Stomach smooth muscle (tissue), 2 donors: ENCODE data around the gene TNK1.

ENCODE experiments used
- H3K27ac ChIP-seq: one replicate; pipeline ENCODE4 v1.7.0; 2013; ENCODE audit warnings: mild to moderate bottlenecking, low read length, inconsistent platforms
- H3K27me3 ChIP-seq, 2 donors: one replicate each; pipeline ENCODE4 v1.7.0; 2013; ENCODE audit warnings: low read length in 2 of 2; ENCODE audit not compliant: insufficient read depth in 2 of 2, control insufficient read depth in 1 of 2
- H3K36me3 ChIP-seq, 2 donors: one replicate each; pipeline ENCODE4 v1.7.0; 2013; ENCODE audit warnings: low read length in 2 of 2; ENCODE audit not compliant: control insufficient read depth in 2 of 2, insufficient read depth in 2 of 2
- H3K4me1 ChIP-seq: one replicate; pipeline ENCODE4 v1.7.0; 2013; ENCODE audit warnings: low read length; ENCODE audit not compliant: control insufficient read depth, insufficient read depth
- H3K4me3 ChIP-seq, 2 donors: one replicate each; pipeline ENCODE4 v1.7.0; 2013; ENCODE audit warnings: low read length in 2 of 2
- H3K9ac ChIP-seq, 2 donors: one replicate each; pipeline ENCODE4 v1.7.0; 2013; ENCODE audit warnings: low read length in 2 of 2, mild to moderate bottlenecking in 1 of 2
- H3K9me3 ChIP-seq, 2 donors: one replicate each; pipeline ENCODE4 v1.7.0; 2013; ENCODE audit warnings: low read length in 2 of 2; ENCODE audit not compliant: control insufficient read depth in 2 of 2
- donor health status: healthy.
- donor health status: Pancreatic carcinoma.

Gene TNK1

DNA sequence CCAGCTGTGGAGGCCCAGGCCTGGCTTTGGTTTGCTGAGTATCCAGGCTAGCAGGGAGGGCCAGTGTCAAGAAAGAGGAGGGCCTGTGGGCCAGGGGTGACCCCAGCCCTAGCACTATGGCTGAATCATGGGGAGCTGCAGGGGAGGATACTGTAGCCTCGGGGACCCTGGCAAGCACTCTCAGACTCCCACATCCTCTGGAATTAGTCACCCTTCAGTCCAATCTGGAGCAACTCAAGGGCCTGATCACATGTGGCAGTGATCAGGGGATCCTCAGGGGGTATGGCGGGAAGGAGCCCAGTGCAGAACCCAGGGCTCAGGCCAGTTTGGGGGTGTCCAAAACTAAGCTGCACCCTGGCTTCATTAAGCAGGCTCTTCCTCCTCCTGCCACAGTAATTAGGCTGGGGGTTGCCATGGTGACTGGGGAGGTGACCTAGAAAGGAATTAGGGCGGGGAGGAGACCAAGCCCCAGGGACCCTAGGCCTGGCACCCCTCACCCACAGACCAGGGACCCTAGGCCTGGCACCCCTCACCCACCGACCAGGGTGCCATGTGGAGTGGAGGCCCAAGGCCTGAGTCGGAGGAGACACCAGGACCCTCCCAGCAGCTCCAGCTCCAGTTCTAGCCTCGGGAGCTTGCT, 32.6 kb downstream of the TNK1 start:
- Histone ChIP-seq H3K9me3 (no peaks in the 10 kb centered on the region), H3K4me1 (no peaks in the 10 kb centered on the region), H3K27me3 (no peaks in the 10 kb centered on the region), H3K36me3 (peaks cover 16 to 20% of the 10 kb centered on the region in 2 donors), H3K9ac (no peak overlapping the region), H3K4me3 (no peak overlapping the region), H3K27ac (no peak overlapping the region)

DNA sequence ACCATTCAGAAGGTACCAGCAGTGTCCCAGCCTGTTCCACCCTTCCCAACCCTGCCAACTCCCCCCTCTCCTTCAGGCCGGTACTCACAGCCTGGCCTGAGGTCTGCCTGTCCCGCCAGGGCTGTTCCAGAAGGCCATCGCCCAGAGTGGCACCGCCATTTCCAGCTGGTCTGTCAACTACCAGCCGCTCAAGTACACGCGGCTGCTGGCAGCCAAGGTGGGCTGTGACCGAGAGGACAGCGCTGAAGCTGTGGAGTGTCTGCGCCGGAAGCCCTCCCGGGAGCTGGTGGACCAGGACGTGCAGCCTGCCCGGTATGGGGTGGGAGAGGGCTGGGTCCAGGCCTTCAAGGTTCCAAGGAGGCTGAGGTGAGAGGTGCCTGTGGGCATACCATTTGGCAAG, 33.9 kb downstream of the TNK1 start:
- Histone ChIP-seq H3K4me1 (no peaks in the 10 kb centered on the region), H3K36me3 (peaks cover 10 to 12% of the 10 kb centered on the region in 2 donors), H3K27ac (no peak overlapping the region), H3K27me3 (no peaks in the 10 kb centered on the region), H3K9ac (no peak overlapping the region), H3K4me3 (no peak overlapping the region), H3K9me3 (no peaks in the 10 kb centered on the region)

DNA sequence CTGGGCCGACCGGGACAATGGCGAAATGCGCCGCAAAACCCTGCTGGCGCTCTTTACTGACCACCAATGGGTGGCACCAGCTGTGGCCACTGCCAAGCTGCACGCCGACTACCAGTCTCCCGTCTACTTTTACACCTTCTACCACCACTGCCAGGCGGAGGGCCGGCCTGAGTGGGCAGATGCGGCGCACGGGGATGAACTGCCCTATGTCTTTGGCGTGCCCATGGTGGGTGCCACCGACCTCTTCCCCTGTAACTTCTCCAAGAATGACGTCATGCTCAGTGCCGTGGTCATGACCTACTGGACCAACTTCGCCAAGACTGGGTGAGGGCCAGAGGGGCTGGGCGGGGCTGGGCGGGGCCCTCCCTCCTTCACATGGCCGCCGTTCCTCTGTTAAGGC, 34.9 kb downstream of the TNK1 start:
- no peak overlapping the region for H3K4me3 ChIP-seq
- no peaks in the 10 kb centered on the region for H3K4me1 ChIP-seq
- no peaks in the 10 kb centered on the region for H3K27me3 ChIP-seq
- no peaks in the 10 kb centered on the region for H3K9me3 ChIP-seq
- H3K27ac ChIP-seq = no peak overlapping the region
- H3K36me3 ChIP-seq = peaks cover 7 to 8% of the 10 kb centered on the region in 2 donors
- H3K9ac ChIP-seq = no peak overlapping the region

DNA sequence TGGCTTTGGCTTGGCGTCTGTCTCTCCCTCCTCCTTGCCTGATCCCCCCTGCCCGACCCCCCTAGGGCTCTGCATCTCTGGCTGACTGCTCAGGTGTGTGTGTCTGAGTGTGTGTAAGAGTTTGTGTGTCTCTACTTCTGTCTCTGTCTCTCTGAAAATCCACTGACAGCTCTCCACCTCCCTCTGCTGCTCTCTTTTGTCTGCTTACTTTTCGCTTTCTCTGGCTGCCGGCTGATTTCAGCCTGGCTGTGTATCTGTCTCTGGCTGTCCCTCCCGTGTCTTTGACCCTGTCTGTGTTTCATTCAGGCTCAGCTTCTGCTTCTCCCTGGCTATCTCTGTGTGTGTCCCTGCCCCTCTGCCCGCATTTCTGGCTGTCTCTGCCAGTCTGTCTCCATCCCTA, 35.4 kb downstream of the TNK1 start:
- Histone ChIP-seq H3K36me3 (peaks cover 7 to 8% of the 10 kb centered on the region in 2 donors), H3K4me1 (no peaks in the 10 kb centered on the region), H3K27ac (no peak overlapping the region), H3K9ac (no peak overlapping the region), H3K27me3 (no peaks in the 10 kb centered on the region), H3K4me3 (no peak overlapping the region), H3K9me3 (no peaks in the 10 kb centered on the region)

DNA sequence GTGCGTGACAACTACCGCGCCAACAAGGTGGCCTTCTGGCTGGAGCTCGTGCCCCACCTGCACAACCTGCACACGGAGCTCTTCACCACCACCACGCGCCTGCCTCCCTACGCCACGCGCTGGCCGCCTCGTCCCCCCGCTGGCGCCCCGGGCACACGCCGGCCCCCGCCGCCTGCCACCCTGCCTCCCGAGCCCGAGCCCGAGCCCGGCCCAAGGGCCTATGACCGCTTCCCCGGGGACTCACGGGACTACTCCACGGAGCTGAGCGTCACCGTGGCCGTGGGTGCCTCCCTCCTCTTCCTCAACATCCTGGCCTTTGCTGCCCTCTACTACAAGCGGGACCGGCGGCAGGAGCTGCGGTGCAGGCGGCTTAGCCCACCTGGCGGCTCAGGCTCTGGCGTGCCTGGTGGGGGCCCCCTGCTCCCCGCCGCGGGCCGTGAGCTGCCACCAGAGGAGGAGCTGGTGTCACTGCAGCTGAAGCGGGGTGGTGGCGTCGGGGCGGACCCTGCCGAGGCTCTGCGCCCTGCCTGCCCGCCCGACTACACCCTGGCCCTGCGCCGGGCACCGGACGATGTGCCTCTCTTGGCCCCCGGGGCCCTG, 36.3 kb downstream of the TNK1 start:
- peaks cover 7 to 8% of the 10 kb centered on the region in 2 donors for H3K36me3 ChIP-seq
- H3K4me1 ChIP-seq = no peaks in the 10 kb centered on the region
- no peaks in the 10 kb centered on the region for H3K9me3 ChIP-seq
- no peak overlapping the region for H3K9ac ChIP-seq
- no peak overlapping the region for H3K4me3 ChIP-seq
- no peak overlapping the region for H3K27ac ChIP-seq
- H3K27me3 ChIP-seq = no peaks in the 10 kb centered on the region

DNA sequence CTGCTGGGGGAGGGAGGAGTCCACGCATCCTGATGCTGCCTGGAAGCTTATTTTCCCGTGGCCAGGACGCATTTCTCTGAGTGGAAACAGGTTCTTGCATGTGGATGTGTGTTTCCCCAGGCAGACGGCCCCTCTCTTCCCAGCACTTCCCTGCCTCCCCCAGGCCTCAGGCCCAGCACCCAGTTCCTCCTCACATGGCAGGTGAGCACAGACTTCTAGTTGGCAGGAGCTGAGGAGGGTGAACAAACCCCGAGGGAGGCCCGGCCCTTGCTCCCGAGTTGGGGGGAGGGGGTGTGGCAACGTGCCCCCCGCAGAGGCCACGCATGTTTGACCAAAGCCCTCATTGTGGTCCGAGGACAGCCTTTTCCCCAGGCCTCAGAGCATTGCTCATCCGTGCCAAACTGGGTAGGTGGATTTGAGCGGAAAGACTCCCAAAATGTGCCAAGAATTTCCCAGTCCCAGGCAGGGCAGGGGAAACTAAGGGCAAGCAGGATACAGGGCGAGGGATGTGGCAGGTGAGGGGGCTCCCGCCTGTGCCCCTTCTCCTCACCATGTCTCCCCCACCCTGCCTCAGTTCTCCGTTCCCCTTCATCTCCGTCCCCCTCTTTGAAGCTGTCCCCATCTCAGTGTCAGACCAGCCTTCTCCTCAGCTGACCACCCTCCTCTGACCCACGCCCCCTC, 37.7 kb downstream of the TNK1 start:
- no peaks in the 10 kb centered on the region for H3K9me3 ChIP-seq
- H3K27ac ChIP-seq = no peak overlapping the region
- H3K36me3 ChIP-seq = peaks cover 7 to 8% of the 10 kb centered on the region in 2 donors
- H3K4me1 ChIP-seq = no peaks in the 10 kb centered on the region
- H3K9ac ChIP-seq = no peak overlapping the region
- no peak overlapping the region for H3K4me3 ChIP-seq
- no peaks in the 10 kb centered on the region for H3K27me3 ChIP-seq

DNA sequence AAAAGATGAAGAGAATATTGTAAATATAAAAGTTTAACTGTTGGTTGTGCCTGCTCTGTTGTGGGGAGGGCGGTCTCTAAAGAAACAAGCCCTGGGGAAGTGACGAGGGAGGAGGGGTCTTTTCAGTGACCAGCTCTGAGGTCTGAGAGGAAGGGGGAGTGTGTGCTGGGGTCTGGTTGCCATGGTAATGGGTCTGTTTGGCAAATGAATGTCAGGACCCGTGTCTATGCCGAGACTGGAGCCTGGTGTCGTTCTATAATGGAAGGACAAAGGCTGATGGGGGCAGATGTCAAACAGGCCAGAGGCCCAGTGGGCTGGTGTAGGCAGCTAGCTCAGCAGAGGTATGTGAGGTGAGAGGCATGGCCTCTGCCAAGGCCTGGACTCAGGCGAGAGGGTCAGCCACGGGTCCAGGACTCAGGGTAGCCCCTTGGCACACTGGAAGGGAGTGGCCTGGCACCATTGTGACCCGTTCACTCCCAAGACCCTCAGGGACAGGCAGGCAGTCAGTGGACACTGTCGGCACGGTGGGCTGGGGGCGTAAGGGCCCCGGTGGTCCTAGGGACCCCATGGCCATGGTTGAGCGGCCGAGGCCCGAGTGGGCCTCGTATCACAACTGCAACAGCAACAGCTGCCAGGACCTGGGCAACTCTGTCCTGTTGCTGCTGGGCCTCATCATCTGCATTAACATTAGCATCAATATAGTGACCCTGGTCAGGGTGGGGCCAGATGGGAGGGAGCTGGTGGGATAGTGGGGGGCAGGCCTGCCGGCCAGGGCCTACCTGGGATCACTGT, 39.1 kb downstream of the TNK1 start, which contains the start of gene SPEM1:
Gene SPEM1, plus strand, starts transcription at position 506 of the 792 bp plus-strand sequence. Its CDS starts 61 bp downstream, at position 567.
- no peak within 1 kb of the TSS for H3K27ac ChIP-seq
- peaks cover 5% of the 10 kb centered on the region in 2 donors for H3K36me3 ChIP-seq
- H3K27me3 ChIP-seq = no peaks in the 10 kb centered on the region
- no peak within 1 kb of the TSS for H3K9ac ChIP-seq
- no peaks in the 10 kb centered on the region for H3K9me3 ChIP-seq
- no peaks in the 10 kb centered on the region for H3K4me1 ChIP-seq
- no peak within 1 kb of the TSS for H3K4me3 ChIP-seq

DNA sequence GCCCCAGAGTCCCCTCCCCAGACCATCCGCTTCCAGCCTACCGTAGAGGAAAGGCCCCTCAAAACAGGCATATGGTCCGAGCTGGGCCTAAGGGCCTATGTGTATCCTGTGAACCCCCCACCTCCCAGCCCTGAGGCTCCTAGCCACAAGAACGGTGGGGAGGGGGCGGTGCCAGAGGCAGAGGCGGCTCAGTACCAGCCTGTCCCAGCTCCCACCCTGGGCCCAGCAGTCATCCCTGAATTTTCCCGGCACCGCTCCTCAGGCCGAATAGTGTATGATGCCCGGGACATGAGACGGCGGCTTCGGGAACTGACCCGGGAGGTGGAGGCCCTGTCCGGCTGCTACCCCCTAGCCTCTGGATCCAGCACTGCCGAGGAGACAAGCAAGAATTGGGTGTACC, 40.3 kb downstream of the TNK1 start:
- no peak overlapping the region for H3K4me3 ChIP-seq
- H3K4me1 ChIP-seq = no peaks in the 10 kb centered on the region
- H3K9ac ChIP-seq = no peak overlapping the region
- H3K9me3 ChIP-seq = no peaks in the 10 kb centered on the region
- no peak overlapping the region for H3K27ac ChIP-seq
- peaks cover 0 to 2% of the 10 kb centered on the region in 2 donors for H3K36me3 ChIP-seq
- H3K27me3 ChIP-seq = no peaks in the 10 kb centered on the region

DNA sequence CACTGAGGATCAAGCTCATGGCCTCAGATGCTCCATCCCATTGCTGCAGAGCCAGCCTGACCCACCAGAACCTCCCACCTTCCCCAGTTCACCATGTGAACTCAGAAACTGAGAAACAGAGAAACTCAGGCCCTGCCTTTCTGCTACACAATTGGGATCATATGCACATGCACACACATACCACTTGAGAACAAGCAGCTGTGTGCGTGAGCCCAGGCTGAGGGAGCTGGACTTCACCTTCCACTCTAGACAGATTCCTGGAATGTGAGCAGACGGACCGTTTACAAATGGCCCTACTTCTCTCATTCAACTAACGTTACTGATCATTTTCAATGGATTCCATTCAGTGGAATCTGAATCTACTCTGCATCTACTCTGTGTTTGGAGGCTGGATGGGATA, 42.8 kb downstream of the TNK1 start:
- Histone ChIP-seq H3K27ac (no peak overlapping the region), H3K9me3 (no peaks in the 10 kb centered on the region), H3K4me1 (no peaks in the 10 kb centered on the region), H3K9ac (no peak overlapping the region), H3K27me3 (no peaks in the 10 kb centered on the region), H3K36me3 (no peaks in the 10 kb centered on the region), H3K4me3 (no peak overlapping the region)

DNA sequence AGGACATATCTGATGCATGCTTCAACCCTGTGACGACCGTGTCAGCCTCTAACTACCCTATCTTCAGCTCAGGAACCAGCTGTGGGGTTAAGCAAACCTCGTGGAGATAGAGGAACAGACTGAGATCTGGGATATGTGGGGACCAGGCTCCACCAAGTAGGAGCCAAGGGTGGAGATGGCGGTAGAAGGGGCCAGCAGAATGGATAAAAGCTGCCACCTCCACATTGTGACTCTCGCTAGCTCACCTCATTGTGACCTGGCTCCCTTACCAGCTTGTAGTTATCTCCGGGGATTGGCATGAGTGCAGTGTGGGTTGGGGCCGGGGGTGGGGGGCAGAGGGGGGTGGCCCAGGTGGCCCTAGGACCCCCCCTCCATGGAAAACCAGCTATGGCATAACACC, 44.4 kb downstream of the TNK1 start, which contains the start of gene SPEM2:
Gene SPEM2, plus strand, starts transcription at position 301 of the 400 bp plus-strand sequence. Its CDS starts 73 bp downstream, at position 374.
- Histone ChIP-seq H3K4me1 (no peaks in the 10 kb centered on the region), H3K9me3 (no peaks in the 10 kb centered on the region), H3K27me3 (no peaks in the 10 kb centered on the region), H3K9ac (no peak within 1 kb of the TSS), H3K4me3 (no peak within 1 kb of the TSS), H3K36me3 (no peaks in the 10 kb centered on the region), H3K27ac (no peak within 1 kb of the TSS)
